ENCODE measurements around the gene PDE4B.

PDE4B gene

GRCh38 chr1:66243548-66244130 lies 450.9 kb downstream of the PDE4B start:
- TF ChIP-seq CTCF (IDR thresholded peaks at IDR 0.05; ENCODE audit: control insufficient read depth, insufficient read depth, low read depth, low read length, missing control alignments), result no peak
- H3K4me3 ChIP-seq (ENCODE audit: control insufficient read depth, low read depth, low read length), result no peak overlapping the region
- no peak for DNase-seq (ENCODE audit: low read depth)

DNA sequence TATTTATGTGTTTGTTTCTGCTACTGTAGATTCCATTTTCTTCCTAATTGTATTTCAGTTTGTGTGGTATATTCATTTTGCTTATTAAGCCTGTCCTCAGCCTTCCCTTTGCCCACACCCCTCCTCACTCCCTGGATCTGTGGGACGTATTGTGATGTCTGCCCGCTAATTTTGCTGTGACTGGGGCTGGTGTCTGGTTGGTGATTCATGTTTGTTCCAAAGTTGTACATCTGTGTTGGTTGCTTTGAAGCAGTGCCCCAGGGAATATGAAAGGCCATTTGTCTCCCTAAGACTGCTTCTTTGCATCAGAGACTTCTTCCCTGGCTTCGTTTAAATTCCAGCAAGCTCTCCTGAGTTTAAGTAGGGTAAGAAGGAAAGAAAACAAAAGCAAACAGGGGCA lies 451.7 kb downstream of the PDE4B start:
- DNase-seq (ENCODE audit: low read depth), result no peak
- no peak for TF ChIP-seq CTCF (IDR thresholded peaks at IDR 0.05; ENCODE audit: control insufficient read depth, insufficient read depth, low read depth, low read length, missing control alignments)
- H3K4me3 ChIP-seq (ENCODE audit: control insufficient read depth, low read depth, low read length), result no peak overlapping the region

- DNase-seq (ENCODE audit: low read depth), result no peak
- no peak overlapping the region for H3K4me3 ChIP-seq (ENCODE audit: control insufficient read depth, low read depth, low read length)
- TF ChIP-seq CTCF (IDR thresholded peaks at IDR 0.05; ENCODE audit: control insufficient read depth, insufficient read depth, low read depth, low read length, missing control alignments), result no peak
Measured at GRCh38 chr1:66245691-66246090, 453.0 kb downstream of the PDE4B start.

DNA sequence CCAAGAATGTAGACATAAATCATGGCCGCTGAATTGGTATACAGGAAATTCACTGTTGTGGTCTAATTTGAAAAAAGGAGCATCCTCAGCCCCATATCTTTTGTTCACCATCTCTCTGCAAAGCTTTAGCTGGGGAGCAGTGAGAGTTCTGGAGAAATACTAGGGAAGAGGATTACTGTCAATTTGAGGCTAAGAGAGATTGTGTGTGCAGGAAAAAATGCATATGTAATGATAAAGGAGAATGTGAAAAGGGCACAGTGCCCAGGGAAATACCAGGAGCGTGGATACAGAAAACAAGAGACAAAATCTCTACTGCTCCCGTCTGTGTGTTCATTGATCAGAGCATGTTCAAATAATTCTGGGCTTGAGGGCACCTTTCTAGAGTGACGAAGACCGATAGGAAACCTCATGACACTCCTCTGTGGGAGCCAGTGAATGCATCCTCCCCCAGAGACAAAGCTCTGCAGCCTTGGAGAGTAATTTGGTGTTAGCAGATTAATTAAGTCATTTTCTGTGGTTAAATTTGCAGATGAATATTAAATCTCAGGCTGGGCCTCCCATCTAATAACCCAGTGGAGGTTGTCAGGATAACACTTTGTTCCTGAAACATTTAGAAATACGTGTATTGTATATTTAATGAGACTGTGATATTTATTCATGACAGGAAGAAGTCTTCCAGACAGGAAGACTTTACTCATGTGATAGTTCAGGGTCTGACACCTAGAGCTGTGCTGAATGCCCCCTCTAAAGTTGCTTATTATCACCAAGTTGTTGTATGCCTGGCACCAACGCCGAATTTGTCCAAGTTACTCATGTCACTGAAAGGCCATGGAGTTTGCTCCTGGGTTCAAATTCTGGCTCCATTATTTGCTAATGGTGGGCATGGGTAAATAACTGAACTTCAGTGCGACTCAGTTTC lies 453.9 kb downstream of the PDE4B start:
- no peak overlapping the region for H3K4me3 ChIP-seq (ENCODE audit: control insufficient read depth, low read depth, low read length)
- DNase-seq (ENCODE audit: low read depth), result no peak
- no peak for TF ChIP-seq CTCF (IDR thresholded peaks at IDR 0.05; ENCODE audit: control insufficient read depth, insufficient read depth, low read depth, low read length, missing control alignments)

GRCh38 chr1:66247415-66248208 lies 454.9 kb downstream of the PDE4B start:
- H3K4me3 ChIP-seq (ENCODE audit: control insufficient read depth, low read depth, low read length), result no peak overlapping the region
- TF ChIP-seq CTCF (IDR thresholded peaks at IDR 0.05; ENCODE audit: control insufficient read depth, insufficient read depth, low read depth, low read length, missing control alignments), result no peak
- DNase-seq (ENCODE audit: low read depth), result no peak

GRCh38 chr1:66248257-66248656 lies 455.6 kb downstream of the PDE4B start:
- TF ChIP-seq CTCF (IDR thresholded peaks at IDR 0.05; ENCODE audit: control insufficient read depth, insufficient read depth, low read depth, low read length, missing control alignments), result no peak
- DNase-seq (ENCODE audit: low read depth), result no peak
- H3K4me3 ChIP-seq (ENCODE audit: control insufficient read depth, low read depth, low read length), result no peak overlapping the region

Measured in AG09309 (cell line).